GM21825 (cell line): ENCODE data around the gene CSDE1.

ENCODE experiments used
- ATAC-seq: cut with Tn5 transposase; IDR thresholded peaks from one replicate; pipeline ENCODE4 v1.9.1; 2021; ENCODE audit warnings: mild to moderate bottlenecking, moderate library complexity; ENCODE audit not compliant: unreplicated experiment

CSDE1 gene

DNA sequence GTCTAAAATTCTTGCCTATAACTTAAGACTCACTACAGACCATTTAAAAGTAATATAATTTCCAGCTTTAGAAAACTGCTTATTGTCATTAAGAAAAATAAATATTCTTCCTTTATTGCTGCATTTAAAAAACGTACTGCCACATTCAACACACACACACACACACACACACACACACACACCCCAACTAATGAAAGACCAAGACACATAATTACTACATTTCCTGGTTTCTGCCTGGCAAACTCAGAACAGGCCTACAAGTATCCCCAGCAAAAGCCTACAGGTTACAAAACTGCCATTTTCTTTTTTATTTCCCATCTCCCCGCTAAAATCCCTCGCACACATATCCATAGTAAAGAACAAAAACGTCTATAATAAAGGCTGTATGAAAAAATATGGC is 89.4 kb downstream of the CSDE1 start:
- ATAC-seq: no peak

GRCh38 chr1:114666954-114667353 is 90.8 kb downstream of the CSDE1 start:
- no peak for ATAC-seq
